ENCODE data around the gene PNMA8A.
"Not testable (repeated sequence)": the region's sequence is repeated elsewhere in the genome, so short reads cannot be mapped to it uniquely, and the experiment has no call there.

Gene PNMA8A

GRCh38 chr19:46471116-46471733, at the start of gene PNMA8A:
Gene PNMA8A (minus strand): TSS chr19:46471563. CDS start chr19:46471035, 528 bp downstream.
- DNase-seq = no peak

GRCh38 chr19:46520616-46521015, 49.3 kb upstream of the PNMA8A start:
- no peak for DNase-seq

- no peak for DNase-seq
Measured at GRCh38 chr19:46517471-46517870, 46.1 kb upstream of the PNMA8A start.

GRCh38 chr19:46515879-46516350, 44.6 kb upstream of the PNMA8A start:
- DNase-seq = no peak

GRCh38 chr19:46515290-46515609, 43.9 kb upstream of the PNMA8A start:
- DNase-seq = no peak

- DNase-seq = no peak
Measured at GRCh38 chr19:46514589-46515289, 43.4 kb upstream of the PNMA8A start.

- peak; percentile 99 for DNase-seq
Measured at GRCh38 chr19:46513461-46514236, 42.3 kb upstream of the PNMA8A start.

GRCh38 chr19:46511237-46511636, 39.9 kb upstream of the PNMA8A start:
- no peak for DNase-seq

- no peak for DNase-seq
Measured at GRCh38 chr19:46508206-46508605, 36.8 kb upstream of the PNMA8A start.

- no peak for DNase-seq
Measured at GRCh38 chr19:46503848-46504453, 32.6 kb upstream of the PNMA8A start.

- no peak for DNase-seq
Measured at GRCh38 chr19:46502891-46503290, 31.5 kb upstream of the PNMA8A start.

- DNase-seq = no peak
Measured at GRCh38 chr19:46499692-46500091, 28.3 kb upstream of the PNMA8A start.

GRCh38 chr19:46497773-46498172, 26.4 kb upstream of the PNMA8A start:
- no peak for DNase-seq

GRCh38 chr19:46496886-46497285, 25.5 kb upstream of the PNMA8A start:
- DNase-seq = not testable (repeated sequence)

- DNase-seq = no peak
Measured at GRCh38 chr19:46496304-46496703, 24.9 kb upstream of the PNMA8A start.

- DNase-seq = no peak
Measured at GRCh38 chr19:46495786-46496099, 24.4 kb upstream of the PNMA8A start, which contains the start of gene PNMA8B. Gene PNMA8B (minus strand): TSS chr19:46495867. CDS start chr19:46495465, 402 bp downstream.

GRCh38 chr19:46494941-46495785, 23.8 kb upstream of the PNMA8A start:
- DNase-seq = no peak

- no peak for DNase-seq
Measured at GRCh38 chr19:46494146-46494940, 23.0 kb upstream of the PNMA8A start.

- no peak for DNase-seq
Measured at GRCh38 chr19:46493236-46494145, 22.1 kb upstream of the PNMA8A start.

GRCh38 chr19:46492841-46493235, 21.5 kb upstream of the PNMA8A start:
- no peak for DNase-seq

Measured in activated CD8-positive, alpha-beta memory T cell treated with anti-CD3 and anti-CD28 coated beads, Interleukin-2, amount 50 U/mL, for 48 hours (primary cell).